HepG2 (cell line): ENCODE measurements around the gene OGFOD3. TPM values are rescaled to one million over a fixed set of nuclear protein-coding genes. Genes with fewer than 3 reads are reported as not detected.

Experiments used
- AGO2 ChIP-seq: fragments of 200-400 bp; formaldehyde crosslinking; optimal IDR thresholded peaks from 2 replicates; pipeline ENCODE3; 2017; ENCODE audit warnings: mild to moderate bottlenecking, low read depth, low read length, moderate library complexity
- FOSL2 ChIP-seq: sonication (generic); formaldehyde crosslinking; IDR thresholded peaks from 2 replicates; pipeline ENCODE4 v1.4.0; 2020; ENCODE audit warnings: missing genetic modification reagents
- IKZF4 ChIP-seq: sonication (generic); formaldehyde crosslinking; IDR thresholded peaks from 2 replicates; pipeline ENCODE4 v1.5.1; 2020; ENCODE audit warnings: borderline replicate concordance, mild to moderate bottlenecking, low read depth, missing genetic modification reagents; ENCODE audit errors: not compliant biosample characterization
- NBN ChIP-seq: fragments of 450-650 bp; conservative IDR thresholded peaks from 2 replicates; pipeline ENCODE4 v1.6.1; 2017
- PCBP2 ChIP-seq: fragments of 200-400 bp; formaldehyde crosslinking; optimal IDR thresholded peaks from 2 replicates; pipeline ENCODE3; 2018; ENCODE audit warnings: low read length, low read depth; ENCODE audit not compliant: poor library complexity, severe bottlenecking
- POLR2G ChIP-seq: fragments of 200-400 bp; formaldehyde crosslinking; IDR thresholded peaks from 2 replicates; pipeline ENCODE4 v1.6.1; 2018; ENCODE audit warnings: mild to moderate bottlenecking, low read depth, low read length, moderate library complexity
- ZBTB2 ChIP-seq: sonication (generic); formaldehyde crosslinking; IDR thresholded peaks from 2 replicates; pipeline ENCODE4 v1.8.0; 2022; ENCODE audit warnings: low read depth, missing genetic modification reagents
- ZHX1 ChIP-seq: sonication (generic); formaldehyde crosslinking; IDR thresholded peaks from 2 replicates; pipeline ENCODE4 v1.8.1; 2022; ENCODE audit warnings: low read depth, mild to moderate bottlenecking, missing genetic modification reagents
- ZNF121 ChIP-seq: sonication (generic); formaldehyde crosslinking; IDR thresholded peaks from 2 replicates; pipeline ENCODE4 v1.5.0; 2020; ENCODE audit warnings: mild to moderate bottlenecking, missing genetic modification reagents
- ZNF687 ChIP-seq: sonication (generic); formaldehyde crosslinking; IDR thresholded peaks from 2 replicates; pipeline ENCODE4 v1.5.1; 2020; ENCODE audit warnings: mild to moderate bottlenecking, missing genetic modification reagents, moderate library complexity
- ZNF710 ChIP-seq: sonication (generic); formaldehyde crosslinking; IDR thresholded peaks from 2 replicates; pipeline ENCODE4 v1.5.0; 2020; ENCODE audit warnings: mild to moderate bottlenecking, missing genetic modification reagents, borderline replicate concordance
- ZNF740 ChIP-seq: sonication (generic); formaldehyde crosslinking; IDR thresholded peaks from 2 replicates; pipeline ENCODE4 v1.4.0; 2020; ENCODE audit warnings: missing genetic modification reagents
- polyA plus RNA-seq, 8 experiments: library from polyadenylated mRNA; depleted of rRNA in 3 of 8; stranded (reverse) in 7 of 8; unstranded in 1 of 8; fragments of >200 nt; fragmentation: Illumina TruSeq in 4 of 8; extraction: Trizol in 4 of 8; gene quantifications; 2 replicates each; pipeline versions ENCODE4 v1.2.1 to v1.2.3, GENCODE V29; 2011 to 2016; ENCODE audit warnings: low read depth in 4 of 8, missing spikeins in 1 of 8, mixed read lengths in 1 of 8; ENCODE audit not compliant: insufficient read depth in 1 of 8
- total RNA-seq, 5 experiments: library from RNA; depleted of rRNA; stranded (reverse); fragments of >200 nt; fragmentation: Illumina TruSeq; extraction: Trizol; gene quantifications; 2 replicates each; pipeline ENCODE4 v1.2.3, GENCODE V29; 2016; ENCODE audit warnings: low read depth in 1 of 5
- TF ChIP-seq, protein P1 (sequence below): sonication (generic); formaldehyde crosslinking; IDR thresholded peaks from 2 replicates; pipeline ENCODE4 v1.5.0; 2020; ENCODE audit warnings: missing genetic modification reagents, mild to moderate bottlenecking, borderline replicate concordance

Gene OGFOD3
- total and polyA plus RNA-seq, 2 of the 13 experiments (the other 11 are each of a cell fraction or from before 2014, with no cell fraction given): 40.0 to 42.1 TPM

DNA sequence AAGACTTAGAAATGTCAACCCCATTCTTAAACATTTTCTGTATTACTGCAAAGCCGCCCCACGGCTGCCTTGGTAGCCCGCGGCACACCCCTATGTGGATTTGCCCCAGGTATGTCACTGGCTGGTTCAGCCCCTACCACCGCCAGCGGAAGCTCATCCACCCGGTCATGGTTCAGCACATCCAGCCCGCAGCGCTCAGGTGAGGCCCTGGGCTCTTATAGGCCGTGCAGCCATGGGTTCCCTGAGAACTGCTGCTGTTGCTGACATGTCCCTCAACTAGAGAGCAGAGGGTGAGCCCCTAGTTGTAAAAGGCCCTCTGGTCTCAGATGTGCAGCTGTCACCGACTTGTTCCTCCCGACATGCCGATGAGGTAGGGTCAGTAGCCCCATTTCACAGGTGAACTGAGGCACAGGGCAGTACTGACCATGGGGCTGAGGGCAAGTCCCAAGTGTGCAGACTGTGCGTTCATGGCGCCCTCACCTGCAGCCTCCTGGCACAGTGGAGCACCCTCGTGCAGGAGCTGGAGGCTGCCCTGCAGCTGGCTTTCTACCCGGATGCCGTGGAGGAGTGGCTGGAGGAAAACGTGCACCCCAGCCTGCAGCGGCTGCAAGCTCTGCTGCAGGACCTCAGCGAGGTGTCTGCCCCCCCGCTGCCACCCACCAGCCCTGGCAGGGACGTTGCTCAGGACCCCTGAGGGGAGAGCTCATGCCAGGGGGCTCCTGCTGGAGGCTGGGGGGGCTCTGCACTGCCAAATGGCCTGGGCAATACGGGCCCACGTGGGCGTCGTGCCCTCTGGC is 23.5 kb upstream of the OGFOD3 start (continued):
- TF ChIP-seq ZHX1 (CRISPR knock-in tag) (no peak), AGO2 (peak; percentile 96), PCBP2 (peak; percentile 2), ZNF121 (no peak), ZBTB2 (CRISPR knock-in tag) (no peak), ZNF710 (CRISPR knock-in tag) (no peak), ZNF687 (CRISPR knock-in tag) (0 out of 2 replicates have a peak, but pooled peaks have one; percentile 14), FOSL2 (CRISPR knock-in tag) (no peak), ZNF740 (peak; percentile 80), POLR2G (peak; percentile 5; the same call in 1 of the 2 replicates), NBN (no peak), IKZF4 (CRISPR knock-in tag) (no peak)
- TF ChIP-seq, protein P1, sequence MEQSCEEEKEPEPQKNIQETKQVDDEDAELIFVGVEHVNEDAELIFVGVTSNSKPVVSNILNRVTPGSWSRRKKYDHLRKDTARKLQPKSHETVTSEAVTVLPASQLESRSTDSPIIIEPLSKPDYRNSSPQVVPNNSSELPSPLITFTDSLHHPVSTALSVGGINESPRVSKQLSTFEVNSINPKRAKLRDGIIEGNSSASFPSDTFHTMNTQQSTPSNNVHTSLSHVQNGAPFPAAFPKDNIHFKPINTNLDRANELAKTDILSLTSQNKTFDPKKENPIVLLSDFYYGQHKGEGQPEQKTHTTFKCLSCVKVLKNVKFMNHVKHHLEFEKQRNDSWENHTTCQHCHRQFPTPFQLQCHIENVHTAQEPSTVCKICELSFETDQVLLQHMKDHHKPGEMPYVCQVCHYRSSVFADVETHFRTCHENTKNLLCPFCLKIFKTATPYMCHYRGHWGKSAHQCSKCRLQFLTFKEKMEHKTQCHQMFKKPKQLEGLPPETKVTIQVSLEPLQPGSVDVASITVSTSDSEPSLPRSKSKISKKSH (CRISPR knock-in tag): 0 out of 2 replicates have a peak, but pooled peaks have one; percentile 57
